ENCODE measurements around the gene FYB1.

DNA sequence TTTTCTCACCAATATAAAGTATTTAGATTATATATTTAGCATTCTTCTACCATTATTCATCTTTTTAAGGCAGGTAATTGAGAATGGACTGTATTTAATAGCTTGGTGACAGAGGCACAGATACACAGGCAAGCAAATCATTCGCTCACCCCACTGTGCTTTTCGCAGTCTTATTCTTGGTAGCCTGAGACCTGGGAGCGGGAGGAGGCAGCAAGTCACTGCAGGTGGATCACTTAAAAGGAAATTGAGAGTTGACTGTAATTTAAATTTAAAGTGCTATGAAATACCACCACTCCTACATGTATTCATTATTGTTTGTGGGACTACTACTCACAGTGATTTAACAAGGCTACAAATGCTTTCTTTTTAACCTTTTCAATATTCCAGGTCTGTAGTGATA is 154.9 kb downstream of the FYB1 start:
- TF ChIP-seq, protein P1, sequence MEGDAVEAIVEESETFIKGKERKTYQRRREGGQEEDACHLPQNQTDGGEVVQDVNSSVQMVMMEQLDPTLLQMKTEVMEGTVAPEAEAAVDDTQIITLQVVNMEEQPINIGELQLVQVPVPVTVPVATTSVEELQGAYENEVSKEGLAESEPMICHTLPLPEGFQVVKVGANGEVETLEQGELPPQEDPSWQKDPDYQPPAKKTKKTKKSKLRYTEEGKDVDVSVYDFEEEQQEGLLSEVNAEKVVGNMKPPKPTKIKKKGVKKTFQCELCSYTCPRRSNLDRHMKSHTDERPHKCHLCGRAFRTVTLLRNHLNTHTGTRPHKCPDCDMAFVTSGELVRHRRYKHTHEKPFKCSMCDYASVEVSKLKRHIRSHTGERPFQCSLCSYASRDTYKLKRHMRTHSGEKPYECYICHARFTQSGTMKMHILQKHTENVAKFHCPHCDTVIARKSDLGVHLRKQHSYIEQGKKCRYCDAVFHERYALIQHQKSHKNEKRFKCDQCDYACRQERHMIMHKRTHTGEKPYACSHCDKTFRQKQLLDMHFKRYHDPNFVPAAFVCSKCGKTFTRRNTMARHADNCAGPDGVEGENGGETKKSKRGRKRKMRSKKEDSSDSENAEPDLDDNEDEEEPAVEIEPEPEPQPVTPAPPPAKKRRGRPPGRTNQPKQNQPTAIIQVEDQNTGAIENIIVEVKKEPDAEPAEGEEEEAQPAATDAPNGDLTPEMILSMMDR (conservative IDR thresholded peaks at IDR 0.05; ENCODE audit: low read depth, low read length), result no peak
- TF ChIP-seq POLR2A (IDR thresholded peaks at IDR 0.05; ENCODE audit: low read depth, low read length), result no peak
- no peak for TF ChIP-seq RFX5 (IDR thresholded peaks at IDR 0.05; ENCODE audit: low read depth, low read length)
- no peak for TF ChIP-seq CEBPB (IDR thresholded peaks at IDR 0.05; ENCODE audit: low read depth, low read length)
- TF ChIP-seq, protein P2, sequence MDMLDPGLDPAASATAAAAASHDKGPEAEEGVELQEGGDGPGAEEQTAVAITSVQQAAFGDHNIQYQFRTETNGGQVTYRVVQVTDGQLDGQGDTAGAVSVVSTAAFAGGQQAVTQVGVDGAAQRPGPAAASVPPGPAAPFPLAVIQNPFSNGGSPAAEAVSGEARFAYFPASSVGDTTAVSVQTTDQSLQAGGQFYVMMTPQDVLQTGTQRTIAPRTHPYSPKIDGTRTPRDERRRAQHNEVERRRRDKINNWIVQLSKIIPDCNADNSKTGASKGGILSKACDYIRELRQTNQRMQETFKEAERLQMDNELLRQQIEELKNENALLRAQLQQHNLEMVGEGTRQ (IDR thresholded peaks at IDR 0.05; ENCODE audit: low read depth, low read length), result no peak
- no peak for TF ChIP-seq SMC3 (IDR thresholded peaks at IDR 0.05; ENCODE audit: low read depth, low read length)
- no peak for TF ChIP-seq RCOR1 (IDR thresholded peaks at IDR 0.05; ENCODE audit: insufficient replicate concordance, low read length)
- no peak for TF ChIP-seq BHLHE40 (IDR thresholded peaks at IDR 0.05; ENCODE audit: low read depth, low read length)
- no peak for TF ChIP-seq MXI1 (IDR thresholded peaks at IDR 0.05; ENCODE audit: borderline replicate concordance, low read depth, low read length)
- no peak for TF ChIP-seq MAFK (IDR thresholded peaks at IDR 0.05; ENCODE audit: low read depth, low read length)
- no peak for TF ChIP-seq RAD21 (IDR thresholded peaks at IDR 0.05; ENCODE audit: low read length)
- TF ChIP-seq, protein P3, sequence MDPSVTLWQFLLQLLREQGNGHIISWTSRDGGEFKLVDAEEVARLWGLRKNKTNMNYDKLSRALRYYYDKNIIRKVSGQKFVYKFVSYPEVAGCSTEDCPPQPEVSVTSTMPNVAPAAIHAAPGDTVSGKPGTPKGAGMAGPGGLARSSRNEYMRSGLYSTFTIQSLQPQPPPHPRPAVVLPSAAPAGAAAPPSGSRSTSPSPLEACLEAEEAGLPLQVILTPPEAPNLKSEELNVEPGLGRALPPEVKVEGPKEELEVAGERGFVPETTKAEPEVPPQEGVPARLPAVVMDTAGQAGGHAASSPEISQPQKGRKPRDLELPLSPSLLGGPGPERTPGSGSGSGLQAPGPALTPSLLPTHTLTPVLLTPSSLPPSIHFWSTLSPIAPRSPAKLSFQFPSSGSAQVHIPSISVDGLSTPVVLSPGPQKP (IDR thresholded peaks at IDR 0.05; ENCODE audit: borderline replicate concordance, low read depth, low read length), result no peak
- no peak for TF ChIP-seq NFE2L2 (IDR thresholded peaks at IDR 0.05; ENCODE audit: low read depth, low read length)
